HepG2 (cell line): ENCODE data around the gene INHA. TPM values are rescaled to one million over a fixed set of nuclear protein-coding genes. Genes with fewer than 3 reads are reported as not detected.

Experiments used
- HMGA1 ChIP-seq: sonication (generic); formaldehyde crosslinking; conservative IDR thresholded peaks from 2 replicates; pipeline ENCODE4 v1.4.0; 2020; ENCODE audit warnings: missing genetic modification reagents
- HNRNPH1 ChIP-seq: fragments of 200-400 bp; formaldehyde crosslinking; optimal IDR thresholded peaks from 2 replicates; pipeline ENCODE3; 2017; ENCODE audit warnings: mild to moderate bottlenecking, low read depth, low read length
- IRF2 ChIP-seq: IDR thresholded peaks from 2 replicates; pipeline ENCODE4 v1.6.1; 2018; ENCODE audit warnings: missing genetic modification reagents, missing compliant biosample characterization
- ISL2 ChIP-seq: sonication (generic); formaldehyde crosslinking; IDR thresholded peaks from 2 replicates; pipeline ENCODE4 v1.5.0; 2020; ENCODE audit warnings: missing genetic modification reagents
- LCORL ChIP-seq, 2 experiments: fragments of 450-650 bp in 1 of 2; sonication (generic) in 1 of 2; formaldehyde crosslinking in 1 of 2; IDR thresholded peaks; 2 replicates each; pipeline versions ENCODE4 v1.5.0 to v1.6.1; 2017 to 2020; ENCODE audit warnings: antibody characterized with exemption in 1 of 2, missing genetic modification reagents in 1 of 2
- MAZ ChIP-seq, 2 experiments: sonication (generic) in 1 of 2; formaldehyde crosslinking in 1 of 2; IDR thresholded peaks; 2 replicates each; pipeline versions ENCODE4 v1.5.0 to v1.6.1; 2012 to 2020; ENCODE audit warnings: low read depth in 2 of 2, mild to moderate bottlenecking in 2 of 2, borderline replicate concordance in 1 of 2, improper control_type of control experiment in 1 of 2, low read length in 1 of 2, missing genetic modification reagents in 1 of 2, moderate library complexity in 1 of 2
- MXD3 ChIP-seq: IDR thresholded peaks from 2 replicates; pipeline ENCODE4 v1.6.1; 2016; ENCODE audit warnings: mild to moderate bottlenecking, missing biosample characterization, missing genetic modification reagents
- NR2C2 ChIP-seq: sonication (generic); formaldehyde crosslinking; IDR thresholded peaks from 2 replicates; pipeline ENCODE4 v1.4.0; 2020; ENCODE audit warnings: missing genetic modification reagents, mild to moderate bottlenecking, moderate library complexity, borderline replicate concordance
- POLR2AphosphoS2 ChIP-seq: IDR thresholded peaks from 2 replicates; pipeline ENCODE4 v1.6.1; 2011; ENCODE audit warnings: low read depth, low read length, improper control_type of control experiment
- RXRA ChIP-seq: sonication (generic); formaldehyde crosslinking; IDR thresholded peaks from 2 replicates; pipeline ENCODE4 v1.5.1; 2020; ENCODE audit warnings: missing genetic modification reagents
- SALL1 ChIP-seq: sonication (generic); formaldehyde crosslinking; IDR thresholded peaks from 2 replicates; pipeline ENCODE4 v1.8.0; 2022; ENCODE audit warnings: mild to moderate bottlenecking, missing genetic modification reagents
- STAT6 ChIP-seq: sonication (generic); formaldehyde crosslinking; IDR thresholded peaks from 2 replicates; pipeline ENCODE4 v1.4.0; 2020; ENCODE audit warnings: missing genetic modification reagents, mild to moderate bottlenecking, borderline replicate concordance
- SUZ12 ChIP-seq: fragments of 150-350 bp; IDR thresholded peaks from 2 replicates; pipeline ENCODE4 v1.6.1; 2014; ENCODE audit warnings: low read depth, low read length
- SYNCRIP ChIP-seq: fragments of 200-400 bp; formaldehyde crosslinking; IDR thresholded peaks from 2 replicates; pipeline ENCODE4 v1.6.1; 2018; ENCODE audit warnings: mild to moderate bottlenecking, low read depth, low read length; ENCODE audit not compliant: insufficient read depth
- TBX2 ChIP-seq: sonication (generic); formaldehyde crosslinking; IDR thresholded peaks from 2 replicates; pipeline ENCODE4 v1.5.0; 2020; ENCODE audit warnings: missing genetic modification reagents, mild to moderate bottlenecking, borderline replicate concordance
- TFDP1 ChIP-seq: IDR thresholded peaks from 2 replicates; pipeline ENCODE4 v1.6.1; 2016; ENCODE audit warnings: missing compliant biosample characterization, missing genetic modification reagents, borderline replicate concordance
- TOE1 ChIP-seq: sonication (generic); formaldehyde crosslinking; IDR thresholded peaks from 2 replicates; pipeline ENCODE4 v1.4.0; 2020; ENCODE audit warnings: mild to moderate bottlenecking, missing genetic modification reagents
- XRCC5 ChIP-seq: fragments of 200-400 bp; formaldehyde crosslinking; optimal IDR thresholded peaks from 2 replicates; pipeline ENCODE3; 2017; ENCODE audit warnings: mild to moderate bottlenecking, low read length
- YEATS4 ChIP-seq: sonication (generic); formaldehyde crosslinking; IDR thresholded peaks from 2 replicates; pipeline ENCODE4 v1.4.0; 2020; ENCODE audit warnings: missing genetic modification reagents, borderline replicate concordance
- YY1 ChIP-seq: IDR thresholded peaks from 2 replicates; pipeline ENCODE4 v1.6.1; 2011; ENCODE audit warnings: low read length, low read depth, moderate library complexity, mild to moderate bottlenecking; ENCODE audit not compliant: insufficient read depth, insufficient replicate concordance
- ZBTB7B ChIP-seq: sonication (generic); formaldehyde crosslinking; IDR thresholded peaks from 2 replicates; pipeline ENCODE4 v1.4.0; 2020; ENCODE audit warnings: missing genetic modification reagents
- ZNF639 ChIP-seq: conservative IDR thresholded peaks from 2 replicates; pipeline ENCODE4 v1.6.1; 2018; ENCODE audit warnings: missing genetic modification reagents
- ZNF674 ChIP-seq: sonication (generic); formaldehyde crosslinking; IDR thresholded peaks from 2 replicates; pipeline ENCODE4 v1.5.0; 2020; ENCODE audit warnings: low read depth, mild to moderate bottlenecking, missing genetic modification reagents
- polyA plus RNA-seq, 8 experiments: library from polyadenylated mRNA; depleted of rRNA in 3 of 8; stranded (reverse) in 7 of 8; unstranded in 1 of 8; fragments of >200 nt; fragmentation: Illumina TruSeq in 4 of 8; extraction: Trizol in 4 of 8; gene quantifications; 2 replicates each; pipeline versions ENCODE4 v1.2.1 to v1.2.3, GENCODE V29; 2011 to 2016; ENCODE audit warnings: low read depth in 4 of 8, missing spikeins in 1 of 8, mixed read lengths in 1 of 8; ENCODE audit not compliant: insufficient read depth in 1 of 8
- total RNA-seq, 5 experiments: library from RNA; depleted of rRNA; stranded (reverse); fragments of >200 nt; fragmentation: Illumina TruSeq; extraction: Trizol; gene quantifications; 2 replicates each; pipeline ENCODE4 v1.2.3, GENCODE V29; 2016; ENCODE audit warnings: low read depth in 1 of 5

Gene INHA
- total and polyA plus RNA-seq, 2 of the 13 experiments (the other 11 are each of a cell fraction or from before 2014, with no cell fraction given), result 4.1 to 15.2 TPM

GRCh38 chr2:219552382-219553167 is 19.5 kb upstream of the INHA start (continued):
- TF ChIP-seq HMGA1 (CRISPR knock-in tag), result no peak
- peak; percentile 9 for TF ChIP-seq YY1
- TF ChIP-seq SUZ12, result no peak
- TF ChIP-seq STAT6, result peak; percentile 85; the same call in 1 of the 2 replicates
- peak; percentile 93 for TF ChIP-seq MXD3
- TF ChIP-seq RXRA (CRISPR knock-in tag), result no peak; the same call in 1 of the 2 replicates
- no peak for TF ChIP-seq LCORL (IDR thresholded peaks at IDR 0.05)
- no peak; the same call in 1 of the 2 replicates for TF ChIP-seq LCORL (CRISPR knock-in tag; IDR thresholded peaks at IDR 0.05)
- TF ChIP-seq TOE1 (CRISPR knock-in tag), result no peak
- TF ChIP-seq NR2C2 (CRISPR knock-in tag), result peak; percentile 41; the same call in 1 of the 2 replicates
- TF ChIP-seq ZBTB7B (CRISPR knock-in tag), result 0 out of 2 replicates have a peak, but pooled peaks have one; percentile 33
- 0 out of 2 replicates have a peak, but pooled peaks have one; percentile 33 for TF ChIP-seq POLR2AphosphoS2
- TF ChIP-seq TBX2 (CRISPR knock-in tag), result peak; percentile 88
- TF ChIP-seq ZNF639 (CRISPR knock-in tag), result peak; percentile 48; the same call in 1 of the 2 replicates
- no peak for TF ChIP-seq ZNF674 (CRISPR knock-in tag)
- peak; percentile 84 for TF ChIP-seq SALL1 (CRISPR knock-in tag)
- no peak for TF ChIP-seq SYNCRIP
- TF ChIP-seq IRF2 (CRISPR knock-in tag), result no peak; the same call in 1 of the 2 replicates
- TF ChIP-seq MAZ (IDR thresholded peaks at IDR 0.05; ENCODE audit: borderline replicate concordance, low read depth, low read length), result peak; percentile 37; the same call in 1 of the 2 replicates
- peak; percentile 93 for TF ChIP-seq MAZ (CRISPR knock-in tag; IDR thresholded peaks at IDR 0.05; ENCODE audit: low read depth)
- no peak for TF ChIP-seq XRCC5
- TF ChIP-seq YEATS4, result peak; percentile 67; the same call in 1 of the 2 replicates
- TF ChIP-seq HNRNPH1, result no peak
- TF ChIP-seq TFDP1 (CRISPR knock-in tag), result peak; percentile 84; the same call in 1 of the 2 replicates
- peak; percentile 60; the same call in 1 of the 2 replicates for TF ChIP-seq ISL2 (CRISPR knock-in tag)
